Astrocyte (in vitro differentiated cells and primary cell): Measurements from ENCODE around the gene WHRN. TPM values are rescaled to one million over a fixed set of nuclear protein-coding genes. Genes with fewer than 3 reads are reported as not detected.

Experiments used
- DNase-seq: peaks from one replicate; pipeline ENCODE4 v3.0.0-alpha.2; 2010; ENCODE audit warnings: low read depth
- FAIRE-seq: peaks from 2 replicates; lab custom pipeline; 2011; peaks lifted over from hg19 to GRCh38; lab: Jason Lieb, UNC
- H2AFZ ChIP-seq: 2 replicates; pipeline ENCODE4 v1.6.0; 2012; ENCODE audit warnings: low read depth, low read length, inconsistent platforms
- H3K27ac ChIP-seq: 2 replicates; pipeline ENCODE4 v1.5.1; 2011; ENCODE audit warnings: low read depth, low read length, inconsistent platforms
- H3K27me3 ChIP-seq: 2 replicates; pipeline ENCODE4 v1.6.0; 2011; ENCODE audit warnings: low read length, inconsistent platforms; ENCODE audit not compliant: insufficient read depth
- H3K36me3 ChIP-seq: 2 replicates; pipeline ENCODE4 v1.5.1; 2011; ENCODE audit warnings: low read length, inconsistent platforms; ENCODE audit not compliant: insufficient read depth
- H3K4me1 ChIP-seq: 2 replicates; pipeline ENCODE4 v1.5.1; 2011; ENCODE audit warnings: low read length, inconsistent platforms; ENCODE audit not compliant: insufficient read depth
- H3K4me2 ChIP-seq: 2 replicates; pipeline ENCODE4 v1.6.0; 2012; ENCODE audit warnings: low read length, inconsistent platforms
- H3K4me3 ChIP-seq: 2 replicates; pipeline ENCODE4 v1.5.1; 2011; ENCODE audit warnings: low read depth, mild to moderate bottlenecking, low read length, inconsistent platforms; ENCODE audit not compliant: insufficient read depth
- H3K79me2 ChIP-seq: 2 replicates; pipeline ENCODE4 v1.6.0; 2012; ENCODE audit warnings: mild to moderate bottlenecking, low read length, inconsistent platforms; ENCODE audit not compliant: insufficient read depth
- H3K9ac ChIP-seq: 2 replicates; pipeline ENCODE4 v1.6.0; 2012; ENCODE audit warnings: mild to moderate bottlenecking, low read length, inconsistent platforms
- H3K9me3 ChIP-seq: 2 replicates; pipeline ENCODE4 v1.5.1; 2012; ENCODE audit warnings: low read depth, mild to moderate bottlenecking, low read length, inconsistent platforms; ENCODE audit not compliant: insufficient read depth
- H4K20me1 ChIP-seq: 2 replicates; pipeline ENCODE4 v1.6.0; 2012; ENCODE audit warnings: low read length, inconsistent platforms; ENCODE audit not compliant: insufficient read depth
- H3K27ac Mint-ChIP-seq: one replicate; pipeline ENCODE4 v1.8.0; 2021; ENCODE audit warnings: mild to moderate bottlenecking, mixed read lengths; ENCODE audit not compliant: unreplicated experiment
- H3K27me3 Mint-ChIP-seq: one replicate; pipeline ENCODE4 v1.8.0; 2021; ENCODE audit warnings: low read depth, mixed read lengths; ENCODE audit not compliant: unreplicated experiment
- H3K36me3 Mint-ChIP-seq: one replicate; pipeline ENCODE4 v1.8.0; 2021; ENCODE audit warnings: low read depth, mixed read lengths; ENCODE audit not compliant: unreplicated experiment
- H3K4me1 Mint-ChIP-seq: one replicate; pipeline ENCODE4 v1.8.0; 2021; ENCODE audit warnings: low read depth, mixed read lengths; ENCODE audit not compliant: unreplicated experiment
- H3K4me3 Mint-ChIP-seq: one replicate; pipeline ENCODE4 v1.8.0; 2021; ENCODE audit warnings: mild to moderate bottlenecking, moderate library complexity, mixed read lengths; ENCODE audit not compliant: unreplicated experiment
- H3K9me3 Mint-ChIP-seq: one replicate; pipeline ENCODE4 v1.8.0; 2021; ENCODE audit warnings: mild to moderate bottlenecking, mixed read lengths; ENCODE audit not compliant: unreplicated experiment
- EZH2 ChIP-seq: IDR thresholded peaks from 2 replicates; pipeline ENCODE4 v1.6.1; 2012; ENCODE audit warnings: mild to moderate bottlenecking, low read length, inconsistent platforms; ENCODE audit not compliant: insufficient read depth
- total RNA-seq: library from RNA; stranded (reverse); gene quantifications from 2 replicates; pipeline ENCODE4 v1.2.1, GENCODE V29; 2021
- TF ChIP-seq, protein P1 (sequence below): IDR thresholded peaks from 2 replicates; pipeline ENCODE4 v1.5.1; 2011; ENCODE audit warnings: low read depth, mild to moderate bottlenecking, inconsistent platforms, low read length, moderate library complexity; ENCODE audit not compliant: insufficient read depth

Gene WHRN
- total RNA-seq, 1 donor from 2014 or later: 10.2 TPM

DNA sequence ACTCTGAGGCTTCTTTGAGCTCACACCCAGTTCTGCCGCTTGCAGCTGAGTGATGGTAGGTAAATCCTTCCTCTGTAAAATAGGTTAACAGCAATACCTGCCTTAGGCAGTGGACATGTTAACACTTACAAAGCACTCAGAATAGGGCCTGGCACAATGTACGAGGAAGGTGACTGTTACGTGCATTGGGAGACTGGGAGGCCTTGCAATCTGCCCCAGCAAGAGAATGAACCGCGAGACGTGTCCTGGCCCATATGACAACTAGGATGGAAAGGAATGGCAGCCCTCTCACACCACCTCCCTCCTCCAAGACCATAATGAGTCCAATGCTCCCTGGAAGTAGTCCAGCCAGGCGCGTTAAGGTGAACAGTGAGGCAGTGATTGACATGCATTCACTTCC, 94.4 kb downstream of the WHRN start:
- Histone ChIP-seq H3K4me3 (no peak overlapping the region), H3K27ac (no peak overlapping the region), H3K79me2 (no peaks in the 10 kb centered on the region), H3K9ac (no peak overlapping the region), H3K27me3 (peaks cover 7% of the 10 kb centered on the region), H3K4me1 (peaks cover 10% of the 10 kb centered on the region), H3K9me3 (no peaks in the 10 kb centered on the region), H2AFZ (no peak overlapping the region), H3K4me2 (no peak overlapping the region), H3K36me3 (no peaks in the 10 kb centered on the region), H4K20me1 (no peaks in the 10 kb centered on the region)
- Mint-ChIP-seq H3K36me3 (peaks cover 5% of the 10 kb centered on the region), H3K4me1 (peaks cover 22% of the 10 kb centered on the region), H3K4me3 (no peak overlapping the region), H3K27me3 (peaks cover 9% of the 10 kb centered on the region), H3K9me3 (no peaks in the 10 kb centered on the region), H3K27ac (no peak overlapping the region)
- TF ChIP-seq, protein P1, sequence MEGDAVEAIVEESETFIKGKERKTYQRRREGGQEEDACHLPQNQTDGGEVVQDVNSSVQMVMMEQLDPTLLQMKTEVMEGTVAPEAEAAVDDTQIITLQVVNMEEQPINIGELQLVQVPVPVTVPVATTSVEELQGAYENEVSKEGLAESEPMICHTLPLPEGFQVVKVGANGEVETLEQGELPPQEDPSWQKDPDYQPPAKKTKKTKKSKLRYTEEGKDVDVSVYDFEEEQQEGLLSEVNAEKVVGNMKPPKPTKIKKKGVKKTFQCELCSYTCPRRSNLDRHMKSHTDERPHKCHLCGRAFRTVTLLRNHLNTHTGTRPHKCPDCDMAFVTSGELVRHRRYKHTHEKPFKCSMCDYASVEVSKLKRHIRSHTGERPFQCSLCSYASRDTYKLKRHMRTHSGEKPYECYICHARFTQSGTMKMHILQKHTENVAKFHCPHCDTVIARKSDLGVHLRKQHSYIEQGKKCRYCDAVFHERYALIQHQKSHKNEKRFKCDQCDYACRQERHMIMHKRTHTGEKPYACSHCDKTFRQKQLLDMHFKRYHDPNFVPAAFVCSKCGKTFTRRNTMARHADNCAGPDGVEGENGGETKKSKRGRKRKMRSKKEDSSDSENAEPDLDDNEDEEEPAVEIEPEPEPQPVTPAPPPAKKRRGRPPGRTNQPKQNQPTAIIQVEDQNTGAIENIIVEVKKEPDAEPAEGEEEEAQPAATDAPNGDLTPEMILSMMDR: no peak
- TF ChIP-seq EZH2: no peak
- DNase-seq (no peak), FAIRE-seq (no peak)

DNA sequence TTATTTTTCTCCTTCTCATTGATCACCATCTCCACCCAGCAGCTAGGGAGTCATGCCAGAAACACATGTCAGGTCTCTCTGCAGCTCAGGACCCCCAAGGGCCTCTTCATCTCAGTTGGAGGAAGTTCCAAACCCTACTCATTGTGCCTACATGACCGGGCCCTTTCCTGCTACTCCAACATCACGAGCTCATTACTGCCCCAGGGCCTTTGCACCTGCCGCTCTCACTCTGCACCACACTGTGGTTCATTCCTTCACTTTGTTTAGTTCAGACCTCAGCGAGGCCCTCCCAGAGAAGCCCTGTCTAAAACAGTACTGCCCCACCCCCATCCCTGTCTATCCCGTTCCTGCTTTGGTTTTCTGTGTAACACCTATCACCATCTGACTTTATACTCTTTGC, 95.4 kb downstream of the WHRN start:
- H3K9me3 Mint-ChIP-seq: no peaks in the 10 kb centered on the region
- no peaks in the 10 kb centered on the region for H3K9me3 ChIP-seq
- TF ChIP-seq, protein P1: no peak
- no peak for TF ChIP-seq EZH2
- peaks cover 5% of the 10 kb centered on the region for H3K36me3 Mint-ChIP-seq
- H3K36me3 ChIP-seq: no peaks in the 10 kb centered on the region
- no peak overlapping the region for H2AFZ ChIP-seq
- no peaks in the 10 kb centered on the region for H3K79me2 ChIP-seq
- no peak overlapping the region for H3K27ac ChIP-seq
- H3K4me1 Mint-ChIP-seq: peaks cover 27% of the 10 kb centered on the region
- no peak overlapping the region for H3K27ac Mint-ChIP-seq
- DNase-seq (no peak), FAIRE-seq (no peak)
- no peak overlapping the region for H3K4me3 Mint-ChIP-seq
- no peak overlapping the region for H3K4me2 ChIP-seq
- peaks cover 9% of the 10 kb centered on the region for H3K27me3 Mint-ChIP-seq
- H3K4me1 ChIP-seq: peaks cover 10% of the 10 kb centered on the region
- no peak overlapping the region for H3K4me3 ChIP-seq
- peaks cover 7% of the 10 kb centered on the region for H3K27me3 ChIP-seq
- no peak overlapping the region for H3K9ac ChIP-seq
- H4K20me1 ChIP-seq: no peaks in the 10 kb centered on the region

GRCh38 chr9:114409103-114409780, 96.0 kb downstream of the WHRN start:
- Histone ChIP-seq H3K27ac (no peak overlapping the region), H2AFZ (no peak overlapping the region), H3K4me2 (no peak overlapping the region), H3K9me3 (no peaks in the 10 kb centered on the region), H3K4me1 (peaks cover 7% of the 10 kb centered on the region), H3K36me3 (no peaks in the 10 kb centered on the region), H3K9ac (no peak overlapping the region), H3K79me2 (no peaks in the 10 kb centered on the region), H3K4me3 (no peak overlapping the region), H3K27me3 (peaks cover 7% of the 10 kb centered on the region), H4K20me1 (no peaks in the 10 kb centered on the region)
- Mint-ChIP-seq H3K4me3 (no peak overlapping the region), H3K9me3 (no peaks in the 10 kb centered on the region), H3K36me3 (peaks cover 5% of the 10 kb centered on the region), H3K27me3 (peaks cover 9% of the 10 kb centered on the region), H3K4me1 (peaks cover 32% of the 10 kb centered on the region), H3K27ac (no peak overlapping the region)
- peak; percentile 32 for DNase-seq
- FAIRE-seq: no peak
- TF ChIP-seq, protein P1: no peak
- no peak for TF ChIP-seq EZH2
